ENCODE measurements around the gene RNF138. TPM values are rescaled to one million over a fixed set of nuclear protein-coding genes. Genes with fewer than 3 reads are reported as not detected.
"Not testable (repeated sequence)": the region's sequence is repeated elsewhere in the genome, so short reads cannot be mapped to it uniquely, and the experiment has no call there.

Gene RNF138
- total RNA-seq, 1 experiment from 2014 or later, result 52.4 TPM

DNA sequence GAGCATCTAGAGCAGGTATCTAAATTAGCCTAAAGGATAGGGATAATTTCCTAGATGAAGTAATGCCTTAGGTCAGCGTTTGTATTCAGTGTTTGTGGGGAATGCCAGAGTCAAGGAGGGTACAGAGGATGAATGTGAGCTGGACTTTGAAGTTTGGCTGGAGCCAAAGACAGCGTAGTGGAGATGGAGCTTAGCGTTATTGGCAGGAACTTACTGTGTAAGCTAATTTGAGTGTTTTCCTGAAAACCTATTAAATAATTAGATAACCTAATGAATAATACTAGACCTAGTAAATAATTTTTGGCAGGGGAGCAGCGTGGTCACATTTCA lies 4.2 kb downstream of the RNF138 start:
- no peak for DNase-seq (ENCODE audit: low spot score)

DNA sequence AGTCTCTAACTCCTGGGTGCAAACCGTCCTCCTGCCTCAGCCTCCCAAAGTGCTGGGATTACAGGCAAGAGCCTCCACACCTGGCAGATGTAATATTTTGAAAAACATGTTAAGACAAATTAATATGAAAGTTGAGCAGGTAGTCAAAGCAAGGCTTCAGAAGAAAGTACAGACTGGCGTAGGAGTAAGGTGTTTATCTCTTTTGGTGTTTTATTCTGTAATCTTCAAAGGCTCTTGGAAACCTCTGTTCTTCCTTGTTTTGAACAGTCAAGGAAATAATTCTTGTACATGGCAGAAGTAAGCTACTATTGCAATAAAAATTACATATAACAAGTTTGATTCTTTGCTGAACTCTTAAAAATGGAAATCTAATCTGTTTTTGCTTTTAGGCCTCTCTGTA lies 5.3 kb downstream of the RNF138 start:
- DNase-seq (ENCODE audit: low spot score), result no peak

DNA sequence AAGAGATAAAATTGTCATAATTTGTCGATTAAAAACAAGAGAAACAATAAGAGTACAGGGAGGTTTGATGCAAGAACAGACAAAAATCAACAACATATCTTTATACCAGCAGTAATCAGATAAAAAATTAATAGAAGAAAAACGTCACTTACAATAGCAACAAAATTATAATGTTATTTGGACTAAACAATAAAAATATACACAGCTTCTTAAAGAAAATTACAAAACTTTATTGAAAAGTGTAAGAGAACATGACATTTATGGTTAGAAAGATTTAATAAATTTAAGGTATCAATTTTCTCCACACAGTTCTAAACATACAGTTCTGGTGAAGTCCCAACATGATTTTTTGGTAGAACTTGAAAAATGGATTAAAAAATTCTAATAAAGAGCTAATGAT lies 12.8 kb downstream of the RNF138 start:
- DNase-seq (ENCODE audit: low spot score), result no peak

DNA sequence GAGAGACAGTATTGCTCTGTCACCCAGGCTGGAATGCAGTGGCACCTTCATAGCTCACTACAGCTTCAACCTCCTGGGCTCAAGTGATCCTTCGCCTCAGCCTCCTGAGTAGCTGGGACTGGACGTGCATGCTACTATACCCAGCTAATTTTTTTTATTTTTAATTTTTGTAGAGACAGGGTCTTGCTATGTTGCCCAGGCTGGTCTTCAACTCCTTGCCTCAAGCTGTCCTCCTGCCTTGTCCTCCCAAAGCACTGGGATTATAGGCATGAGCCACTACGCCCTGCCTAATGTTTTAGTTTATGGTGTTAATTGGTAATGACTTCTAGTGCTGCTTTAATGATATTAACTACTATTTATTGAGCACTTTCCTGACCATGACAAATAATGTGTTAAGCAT lies 18.3 kb downstream of the RNF138 start:
- DNase-seq (ENCODE audit: low spot score), result no peak

DNA sequence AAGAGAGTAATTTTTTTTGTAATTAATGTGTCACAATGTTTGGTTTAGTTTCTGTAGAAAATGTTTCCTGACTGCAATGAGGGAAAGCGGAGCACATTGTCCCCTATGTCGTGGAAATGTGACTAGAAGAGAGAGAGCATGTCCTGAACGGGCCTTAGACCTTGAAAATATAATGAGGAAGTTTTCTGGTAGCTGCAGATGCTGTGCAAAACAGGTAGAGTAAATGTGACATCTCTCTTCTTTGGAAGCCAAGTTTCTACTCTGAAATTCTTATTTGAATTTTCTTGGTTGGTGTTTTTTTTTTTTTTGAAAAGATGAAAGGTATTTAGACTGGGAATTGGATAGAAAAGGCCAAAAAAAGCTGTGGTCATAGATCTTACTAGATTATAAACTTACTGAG lies 20.0 kb downstream of the RNF138 start:
- no peak for DNase-seq (ENCODE audit: low spot score)

DNA sequence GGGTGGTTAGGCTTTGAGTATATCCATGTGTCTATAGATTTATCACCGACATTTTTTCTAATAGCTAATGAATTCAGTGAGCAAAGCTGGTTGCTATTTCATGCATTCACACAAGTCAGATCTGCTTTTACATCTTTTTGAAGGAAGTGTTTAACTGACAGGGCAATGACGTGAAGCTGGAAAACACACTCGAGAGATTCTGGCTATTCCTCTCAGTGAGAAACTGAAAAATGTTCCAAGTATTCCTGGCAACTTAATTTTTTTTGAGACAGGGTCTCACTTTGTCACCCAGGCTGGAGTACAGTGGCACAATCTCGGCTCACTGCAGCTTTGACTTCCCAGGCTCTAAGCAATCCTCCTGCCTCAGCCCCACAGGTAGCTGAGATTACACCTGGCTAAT lies 21.2 kb downstream of the RNF138 start:
- no peak for DNase-seq (ENCODE audit: low spot score)

DNA sequence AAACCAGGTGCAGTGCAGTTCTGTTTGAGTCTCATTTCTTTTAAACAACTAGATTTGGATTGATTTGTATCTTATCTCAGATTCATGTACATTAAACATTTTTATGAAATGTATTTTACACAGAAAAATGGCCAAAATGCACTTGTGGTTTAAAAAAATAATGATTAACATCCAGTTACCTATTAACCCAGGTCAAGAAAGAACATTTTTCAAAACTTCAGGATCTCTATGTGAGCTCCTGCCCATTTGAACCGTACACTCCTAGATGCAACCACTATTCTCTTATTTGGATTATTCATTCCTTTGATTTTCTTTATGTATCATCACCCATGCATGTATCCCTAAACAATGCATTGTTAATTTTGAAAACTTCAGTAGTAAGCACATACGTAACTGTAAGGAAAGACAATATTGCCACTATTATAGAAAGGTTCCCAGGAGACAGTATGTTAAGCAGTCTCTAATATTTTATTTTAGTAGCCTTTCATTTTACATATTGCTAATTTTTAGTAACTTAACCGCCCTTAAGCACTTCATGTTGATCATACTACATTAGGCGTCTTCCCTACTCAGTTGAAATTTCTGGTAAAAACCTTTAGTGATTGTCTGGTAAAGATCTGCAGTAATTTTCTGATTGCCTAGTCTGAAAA lies 22.7 kb downstream of the RNF138 start:
- no peak for DNase-seq (ENCODE audit: low spot score)

DNA sequence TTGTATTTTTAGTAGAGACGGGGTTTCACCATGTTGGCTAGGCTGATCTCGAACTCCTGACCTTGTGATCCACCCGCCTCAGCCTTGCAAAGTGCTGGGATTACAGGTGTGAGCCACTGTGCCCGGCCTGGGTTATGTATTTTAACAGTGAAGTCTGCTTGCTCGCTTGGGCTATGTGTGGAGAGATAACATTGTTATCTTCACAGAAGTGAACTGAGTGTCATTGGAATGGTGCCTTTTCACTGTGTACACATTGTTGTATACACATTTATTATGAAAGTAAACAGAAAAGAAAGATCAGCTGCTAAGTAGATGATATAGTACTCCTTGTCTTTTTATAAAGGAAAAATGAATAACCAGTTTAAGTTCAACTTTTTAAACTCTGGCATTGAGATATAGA lies 30.4 kb downstream of the RNF138 start:
- DNase-seq (ENCODE audit: low spot score), result no peak

DNA sequence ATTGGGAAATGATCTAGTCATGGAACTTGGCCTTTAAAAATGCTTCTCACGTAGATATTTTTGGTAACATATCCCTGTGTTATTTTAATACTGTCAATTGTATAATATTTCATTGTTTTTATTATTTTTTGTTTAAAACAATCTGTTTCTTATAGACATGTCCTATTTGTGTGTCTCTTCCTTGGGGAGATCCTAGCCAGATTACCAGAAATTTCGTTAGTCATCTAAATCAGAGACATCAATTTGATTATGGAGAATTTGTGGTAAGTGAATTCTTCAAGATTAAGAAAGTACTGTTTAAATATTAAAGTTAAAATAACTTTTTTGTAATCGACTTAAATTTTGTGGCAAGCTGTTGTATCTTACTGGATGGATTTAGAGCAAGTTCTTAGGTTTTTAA lies 34.9 kb downstream of the RNF138 start:
- DNase-seq (ENCODE audit: low spot score), result no peak

DNA sequence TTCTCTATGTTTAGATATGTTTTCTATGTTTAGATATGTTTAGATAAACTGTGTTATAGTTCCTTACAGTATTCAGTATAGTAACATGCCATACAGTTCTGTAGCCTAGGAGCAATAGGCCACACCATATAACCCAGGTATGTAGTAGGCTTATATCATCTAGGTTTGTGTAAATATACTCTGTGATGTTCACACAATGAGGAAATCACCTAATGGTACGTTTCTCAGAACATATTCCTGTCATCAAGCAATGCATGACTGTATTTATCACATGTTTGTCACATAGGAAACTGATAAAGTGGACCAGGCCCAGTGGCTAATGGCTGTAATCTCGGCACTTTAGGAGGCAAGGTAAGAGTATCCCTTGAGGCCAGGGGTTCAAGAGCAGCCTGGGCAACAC lies 44.0 kb downstream of the RNF138 start:
- no peak for DNase-seq (ENCODE audit: low spot score)

DNA sequence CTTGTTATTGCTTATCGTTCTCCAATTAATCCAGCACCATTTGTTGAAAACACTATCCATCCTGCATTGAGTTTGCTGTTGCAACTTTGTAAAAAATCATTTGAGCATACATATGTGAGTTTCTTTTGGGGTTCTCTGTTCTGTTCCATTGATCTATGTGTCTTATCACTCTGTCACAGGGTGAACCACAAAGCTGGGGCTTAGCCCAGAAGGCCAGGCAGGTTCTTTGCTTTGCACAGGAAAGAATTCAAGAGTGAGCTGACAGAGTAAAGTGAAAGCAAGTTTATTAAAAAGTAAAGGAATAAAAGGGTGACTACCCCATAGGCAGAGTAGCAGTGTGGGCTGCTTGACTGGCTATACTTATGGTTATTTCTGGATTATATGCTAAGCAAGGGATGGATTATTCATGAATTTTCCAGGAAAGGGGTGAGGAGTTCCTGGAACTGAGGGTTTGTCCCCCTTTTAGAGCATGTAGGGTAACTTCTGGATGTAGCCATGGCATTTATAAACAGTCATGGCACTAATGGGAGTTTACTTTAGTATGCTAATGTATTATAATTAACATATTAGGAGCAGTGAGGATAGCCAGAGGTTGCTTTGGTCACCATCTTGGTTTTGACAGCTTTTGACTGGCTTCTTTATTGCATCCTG lies 46.8 kb downstream of the RNF138 start:
- no peak for DNase-seq (ENCODE audit: low spot score)

DNA sequence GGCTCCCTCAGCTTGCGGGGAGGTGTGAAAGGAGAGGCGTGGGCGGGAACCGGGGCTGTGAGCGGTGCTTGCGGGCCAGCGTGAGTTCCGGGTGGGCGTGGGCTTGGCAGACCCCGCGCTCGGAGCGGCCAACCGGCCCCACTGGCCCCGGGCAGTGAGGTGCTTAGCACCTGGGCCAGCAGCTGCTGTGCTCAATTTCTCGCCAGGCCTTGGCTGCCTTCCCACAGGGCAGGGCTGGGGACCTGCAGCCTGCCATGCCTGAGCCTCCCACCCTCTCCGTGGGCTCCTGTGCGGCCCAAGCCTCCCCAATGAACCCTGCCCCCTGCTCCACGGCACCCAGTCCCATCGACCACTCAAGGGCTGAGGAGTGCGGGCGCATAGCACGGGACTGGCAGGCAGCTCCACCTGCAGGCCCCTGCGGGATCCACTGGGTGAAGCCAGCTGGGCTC lies 48.2 kb downstream of the RNF138 start:
- no peak for DNase-seq (ENCODE audit: low spot score)

DNA sequence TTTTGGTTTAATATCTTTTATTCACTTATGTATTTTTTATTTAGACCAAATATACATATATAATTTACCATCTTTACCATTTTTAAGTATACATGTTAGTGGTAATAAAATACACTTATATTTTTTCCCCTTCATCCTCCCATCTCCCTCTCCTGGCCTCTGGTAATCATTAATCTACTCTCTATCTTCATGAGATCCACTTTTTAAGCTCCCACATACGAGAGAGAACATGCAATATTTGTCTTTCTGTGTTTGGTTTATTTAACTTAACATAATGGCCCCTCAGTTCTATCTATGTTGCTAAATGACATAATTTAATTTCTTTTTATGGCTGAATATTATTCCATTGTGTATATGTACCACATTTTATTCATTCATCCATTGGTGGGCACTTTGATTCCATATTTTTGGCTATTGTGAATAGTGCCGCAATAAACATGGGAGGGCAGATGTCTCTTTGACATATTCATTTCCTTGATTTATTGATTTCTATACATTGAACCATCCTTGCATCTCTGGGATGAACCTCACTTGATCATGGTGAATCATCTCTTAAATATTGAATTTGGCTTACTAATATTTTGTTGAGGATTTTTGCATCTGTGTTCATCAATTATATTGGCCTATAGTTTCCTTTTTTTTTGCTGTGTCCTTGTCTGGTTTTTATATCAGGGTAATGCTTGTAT lies 56.7 kb downstream of the RNF138 start:
- DNase-seq (ENCODE audit: low spot score), result no peak

DNA sequence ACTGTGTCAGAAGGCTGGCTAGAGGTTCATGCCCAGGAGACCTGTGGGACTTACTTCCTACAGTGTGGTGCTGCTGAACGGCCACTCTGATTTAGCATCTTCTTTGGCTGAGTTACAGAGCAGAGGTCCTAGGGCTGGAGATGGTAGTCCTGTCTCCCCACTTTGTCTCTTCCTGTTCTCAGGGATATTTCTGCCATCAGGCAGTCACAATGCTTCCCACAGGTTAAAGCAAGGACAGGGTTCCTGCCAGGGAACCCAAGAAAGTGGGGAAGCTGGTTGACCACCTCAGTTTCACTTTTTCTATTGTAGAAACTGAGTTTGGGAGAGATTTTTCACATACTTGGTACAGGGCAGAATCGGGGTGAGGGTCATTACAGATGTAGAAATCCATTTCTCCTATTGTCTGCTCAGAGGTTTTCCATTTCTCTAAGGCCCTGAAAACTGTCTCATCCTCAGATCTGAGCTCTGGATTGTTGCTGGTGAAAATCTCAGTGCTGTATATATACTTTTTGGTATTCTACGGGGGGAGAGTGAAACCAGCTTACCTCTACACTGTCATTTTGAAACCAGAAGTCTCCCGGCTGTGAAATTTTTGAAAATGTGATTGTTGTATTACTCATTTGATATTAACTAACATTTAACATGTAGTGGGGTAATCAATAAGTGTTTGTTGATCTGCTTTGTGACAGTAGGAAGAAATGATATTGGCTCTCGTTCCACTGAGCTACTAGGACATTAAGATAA lies 61.2 kb downstream of the RNF138 start:
- DNase-seq (ENCODE audit: low spot score), result no peak

DNA sequence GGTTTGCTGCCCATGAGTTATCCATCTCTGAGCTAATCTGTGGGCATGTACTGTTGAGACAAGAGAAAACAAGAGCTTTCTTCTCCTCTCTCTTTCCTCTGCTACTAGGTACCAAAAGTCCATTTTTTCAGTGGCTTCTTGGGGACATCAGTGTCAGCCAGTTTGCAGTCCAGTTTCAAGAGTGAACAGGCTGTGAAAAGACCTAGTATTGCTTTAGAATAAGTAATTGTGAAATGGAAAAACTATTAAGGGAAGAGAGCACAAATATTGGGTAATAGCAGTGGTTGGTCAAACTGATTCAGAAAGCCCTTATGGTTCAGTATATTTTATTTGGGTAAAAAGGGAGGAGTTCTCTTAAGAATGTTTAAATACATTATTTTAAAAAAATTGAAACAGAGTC lies 65.2 kb downstream of the RNF138 start:
- DNase-seq (ENCODE audit: low spot score), result no peak

DNA sequence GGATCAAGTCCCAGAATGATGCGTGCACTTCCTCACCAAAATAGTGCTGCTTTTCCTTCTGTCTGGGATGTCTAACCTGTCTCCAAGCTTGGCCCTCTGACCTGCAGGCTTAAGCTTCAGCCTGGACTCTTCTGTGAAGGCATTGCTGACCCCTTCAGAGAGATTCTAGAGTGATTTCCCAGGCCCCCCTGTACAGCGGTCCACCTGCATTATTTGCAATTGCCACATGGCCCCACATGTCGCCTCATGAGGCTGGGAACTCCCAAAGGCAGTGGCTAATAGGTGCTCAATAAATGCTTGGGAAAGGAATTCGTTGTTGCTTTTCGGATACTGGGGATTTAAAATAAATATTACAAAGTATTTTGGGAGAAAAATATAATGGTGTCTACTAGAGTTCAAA lies 65.9 kb downstream of the RNF138 start:
- DNase-seq (ENCODE audit: low spot score), result no peak

DNA sequence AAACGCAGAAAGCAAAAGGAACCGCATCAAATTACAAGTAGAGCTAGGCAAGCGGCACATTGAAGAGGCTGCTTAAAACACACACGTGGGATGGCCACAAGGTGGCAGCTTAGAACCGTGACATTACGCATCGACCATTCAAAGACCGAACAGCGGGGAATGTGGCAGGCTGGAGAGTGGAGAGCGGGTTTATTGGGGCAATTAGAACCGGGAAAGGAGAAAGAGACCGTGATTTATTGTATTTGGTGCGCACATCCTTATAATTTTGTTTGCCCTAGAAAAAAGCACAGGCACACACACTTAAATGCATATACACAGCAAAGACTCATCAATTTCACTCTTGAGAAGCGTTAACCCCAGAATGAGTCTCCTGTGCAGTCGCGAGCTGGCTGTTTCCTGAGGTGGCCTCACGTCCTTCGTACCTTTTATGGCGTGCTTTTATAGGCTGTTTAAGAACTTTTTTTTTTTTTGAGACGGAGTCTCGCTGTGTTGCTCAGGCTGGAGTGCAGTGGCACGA lies 66.5 kb downstream of the RNF138 start:
- DNase-seq (ENCODE audit: low spot score), result peak; percentile 88

DNA sequence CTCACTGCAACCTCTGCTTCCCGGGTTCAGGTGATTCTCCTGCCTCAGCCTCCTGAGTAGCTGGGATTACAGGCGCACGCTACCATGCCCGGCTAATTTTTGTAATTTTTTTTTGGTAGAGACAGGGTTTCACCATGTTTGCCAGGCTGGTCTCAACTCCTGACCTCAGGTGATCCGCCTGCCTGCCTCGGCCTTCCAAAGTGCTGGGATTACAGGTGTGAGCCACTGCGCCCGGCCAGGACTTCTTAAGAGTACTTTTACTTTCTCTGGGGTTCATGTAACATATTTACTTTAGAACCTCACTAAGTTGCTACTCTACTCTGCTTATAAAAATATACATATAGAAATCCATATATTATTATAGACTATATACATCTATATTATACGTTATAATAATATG lies 67.0 kb downstream of the RNF138 start:
- DNase-seq (ENCODE audit: low spot score), result not testable (repeated sequence)

DNA sequence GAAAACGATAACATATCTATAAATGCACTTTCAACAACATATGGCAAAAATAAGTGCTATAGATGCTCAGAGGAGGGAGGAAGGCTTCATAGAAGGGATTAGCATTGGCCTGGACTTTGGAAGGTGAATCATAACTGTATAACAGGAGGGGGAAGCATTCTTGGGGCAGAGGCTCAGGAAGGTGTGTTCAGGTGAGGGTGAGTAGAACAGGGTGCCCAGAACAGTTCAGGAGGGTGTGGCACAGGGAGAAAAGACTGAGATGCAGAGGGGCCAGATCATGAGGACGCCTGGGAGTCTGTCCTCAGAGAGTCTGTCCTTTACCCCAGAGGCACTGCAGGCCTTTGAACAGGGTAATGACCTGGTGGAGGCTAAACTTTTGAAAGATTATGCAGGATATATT lies 68.9 kb downstream of the RNF138 start:
- no peak for DNase-seq (ENCODE audit: low spot score)

DNA sequence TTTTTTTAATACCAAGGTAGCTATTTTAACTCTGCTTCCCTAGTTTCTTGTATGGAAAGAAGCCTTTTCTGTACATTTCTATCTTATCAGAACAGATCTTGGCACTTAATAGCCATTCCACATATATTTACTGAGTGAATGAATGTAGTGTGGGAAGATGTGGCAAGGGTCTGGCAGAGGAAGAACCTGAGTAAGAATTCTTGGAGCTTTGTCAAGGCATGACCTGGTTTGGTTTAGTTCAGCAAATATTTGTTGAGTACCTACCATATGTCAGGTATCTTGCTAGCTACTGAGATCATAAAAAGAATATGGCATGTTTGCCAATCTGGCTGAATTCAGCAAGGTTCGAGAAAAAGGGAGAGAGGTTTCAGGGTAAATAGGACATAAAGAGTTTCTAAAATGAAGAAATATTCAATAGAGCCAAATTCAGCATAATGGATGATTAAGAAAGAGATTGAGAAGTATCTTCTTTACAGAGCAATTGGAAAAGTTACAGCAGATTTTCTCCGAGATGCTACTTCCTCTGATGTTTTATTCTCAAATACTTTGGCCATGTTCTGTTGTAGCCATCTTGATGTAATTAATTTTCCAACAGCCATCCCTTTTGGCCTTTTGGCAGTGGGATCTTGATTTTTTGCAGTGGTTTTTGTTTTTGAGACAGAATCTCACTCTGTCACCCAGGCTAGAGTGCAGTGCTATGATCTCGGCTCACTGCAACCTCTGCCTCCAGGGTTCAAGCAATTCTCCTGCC lies 76.5 kb downstream of the RNF138 start:
- DNase-seq (ENCODE audit: low spot score), result no peak

DNA sequence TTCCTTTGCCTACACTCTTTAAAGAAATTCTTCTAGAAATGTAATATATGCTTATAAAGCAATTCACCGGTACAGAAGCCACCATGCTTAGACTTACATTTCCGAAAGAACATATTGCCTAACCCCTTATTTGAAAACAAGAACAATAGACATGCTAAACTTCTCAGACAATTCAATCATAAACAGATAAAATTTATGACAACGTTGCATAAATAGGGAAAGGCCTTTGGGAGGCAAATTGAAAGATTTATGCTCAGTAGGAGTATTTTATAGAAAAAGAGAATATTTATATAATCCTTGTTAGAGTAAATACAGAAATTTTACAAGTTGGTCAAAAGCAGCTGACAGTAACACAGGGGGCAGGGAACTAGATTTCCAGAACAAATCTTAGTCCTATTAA lies 82.0 kb downstream of the RNF138 start:
- DNase-seq (ENCODE audit: low spot score), result no peak

DNA sequence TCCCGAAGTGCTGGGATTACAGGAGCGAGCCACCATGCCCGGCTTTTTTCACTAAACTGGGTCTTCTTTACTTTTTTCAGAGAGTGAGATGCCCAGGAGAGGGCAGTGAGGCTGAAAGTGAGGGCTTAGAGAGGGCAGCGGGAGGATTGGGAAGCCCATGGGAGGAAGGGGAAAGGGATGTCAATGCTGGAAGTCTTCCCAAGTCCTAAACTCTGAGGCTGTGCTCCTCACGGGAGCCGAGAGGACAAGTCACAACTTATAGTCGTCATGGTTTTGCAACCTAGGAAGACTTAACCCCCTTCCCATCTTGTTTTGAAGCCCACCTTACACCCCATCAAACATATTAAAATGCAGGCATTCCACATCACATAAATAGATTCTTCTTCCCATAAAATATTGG lies 83.0 kb downstream of the RNF138 start:
- DNase-seq (ENCODE audit: low spot score), result no peak

Measured in H4 (cell line).